Naive thymus-derived CD8-positive, alpha-beta T cell (primary cell): ENCODE results near the gene DKK2. TPM values are rescaled to one million over a fixed set of nuclear protein-coding genes. Genes with fewer than 3 reads are reported as not detected.

Experiments used
- ATAC-seq, 2 donors: fragments of 150-1000 bp; cut with Tn5 transposase in 1 of 2; sonication (Bioruptor Pico), chemical (Tn5 transposase) in 1 of 2; 1 replicate in 1 of 2; 2 replicates in 1 of 2; pipeline ENCODE4 v1.10.0; 2021; ENCODE audit warnings: mild to moderate bottlenecking in 2 of 2, moderate library complexity in 2 of 2
- POLR2A ChIA-PET: fragments of 350-600 bp; sonication (Branson Sonifier 250); formaldehyde crosslinking; loops from one replicate; lab custom pipeline; 2021; ENCODE audit warnings: antibody characterized with exemption; lab: Charles Lee
- DNase-seq, 10 donors: peaks; one replicate each; pipeline versions ENCODE4 v3.0.0 to v3.0.0-alpha.2; 2020 to 2022
- H3K27ac Mint-ChIP-seq, 10 donors: one replicate each; pipeline ENCODE4 v1.8.0; 2020 to 2022; ENCODE audit warnings: mild to moderate bottlenecking in 10 of 10, mixed read lengths in 10 of 10, moderate library complexity in 4 of 10, inconsistent platforms in 1 of 10
- H3K27me3 Mint-ChIP-seq, 5 donors: one replicate each; pipeline ENCODE4 v1.8.0; 2021 to 2022; ENCODE audit warnings: mixed read lengths in 5 of 5
- H3K36me3 Mint-ChIP-seq, 3 donors: one replicate each; pipeline ENCODE4 v1.8.0; 2020 to 2022; ENCODE audit warnings: mixed read lengths in 3 of 3, mild to moderate bottlenecking in 2 of 3, inconsistent platforms in 1 of 3
- H3K4me1 Mint-ChIP-seq, 4 donors: one replicate each; pipeline ENCODE4 v1.8.0; 2021 to 2022; ENCODE audit warnings: mixed read lengths in 4 of 4
- H3K4me3 Mint-ChIP-seq, 10 donors: one replicate each; pipeline ENCODE4 v1.8.0; 2020 to 2022; ENCODE audit warnings: mild to moderate bottlenecking in 10 of 10, mixed read lengths in 10 of 10, moderate library complexity in 6 of 10, inconsistent platforms in 1 of 10
- H3K9me3 Mint-ChIP-seq, 9 donors: one replicate each; pipeline ENCODE4 v1.8.0; 2020 to 2022; ENCODE audit warnings: mixed read lengths in 9 of 9, mild to moderate bottlenecking in 3 of 9, inconsistent platforms in 1 of 9, moderate library complexity in 1 of 9
- polyA plus RNA-seq, 3 donors: library from polyadenylated mRNA; unstranded; fragments of 300-500 nt; fragmentation: Illumina TruSeq; gene quantifications; one replicate each; pipeline ENCODE4 v1.2.3, GENCODE V29; 2021
- total RNA-seq, 8 experiments: library from RNA in 2 of 8; stranded (reverse) in 2 of 8; gene quantifications; one replicate each; pipeline ENCODE4 v1.2.3 and lab custom pipeline; 2021 to 2026

Gene DKK2
- total and polyA plus RNA-seq, 5 experiments from 2014 or later = not detected

DNA sequence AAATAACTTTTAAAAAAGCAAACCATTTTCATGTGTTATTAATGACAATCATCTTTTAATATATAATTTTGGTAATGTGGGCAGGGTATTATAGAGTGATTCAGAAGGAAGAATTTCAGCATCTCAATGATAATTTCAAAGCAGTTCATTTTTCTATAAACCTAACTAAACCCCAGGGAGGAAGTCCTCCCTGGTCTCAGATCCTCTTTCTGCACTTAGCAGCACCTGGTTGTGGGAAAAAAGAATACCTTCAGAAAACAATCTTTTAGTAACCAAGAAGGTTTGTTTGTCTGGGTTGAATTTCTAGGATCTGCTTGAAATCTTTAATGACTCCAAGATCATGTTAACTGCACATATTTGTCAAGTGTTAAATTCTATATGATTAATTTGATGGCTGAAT is 29.9 kb downstream of the DKK2 start:
- H3K27ac Mint-ChIP-seq = no peak overlapping the region
- no peaks in the 10 kb centered on the region for H3K36me3 Mint-ChIP-seq
- POLR2A ChIA-PET = no interaction called here
- ATAC-seq (no peak), DNase-seq (no peak)
- no peaks in the 10 kb centered on the region for H3K27me3 Mint-ChIP-seq
- no peak overlapping the region for H3K4me3 Mint-ChIP-seq
- no peaks in the 10 kb centered on the region for H3K4me1 Mint-ChIP-seq
- peaks cover 0 to 4% (median 0%) of the 10 kb centered on the region in 9 donors for H3K9me3 Mint-ChIP-seq

DNA sequence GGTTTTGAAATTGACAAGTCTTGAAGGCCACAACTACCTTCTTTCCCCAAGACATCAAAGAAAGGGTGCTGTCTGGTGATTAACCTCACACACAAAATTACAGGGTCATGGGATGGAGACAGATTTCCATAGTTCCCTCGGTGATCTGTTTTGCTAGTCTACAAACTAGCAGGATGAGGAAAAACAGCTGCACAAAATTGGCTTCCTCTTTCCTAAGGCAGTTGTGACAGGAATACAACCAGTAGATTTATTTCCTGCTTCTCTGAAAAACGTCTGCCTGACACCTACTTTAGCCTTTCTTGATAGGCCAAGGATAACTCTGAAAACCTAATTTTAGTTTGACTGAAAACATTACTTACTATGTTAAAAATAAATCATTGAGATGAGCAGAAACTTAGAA is 39.6 kb downstream of the DKK2 start:
- POLR2A ChIA-PET = no interaction called here
- Mint-ChIP-seq H3K9me3 (peaks cover 0 to 4% (median 0%) of the 10 kb centered on the region in 9 donors), H3K4me1 (no peaks in the 10 kb centered on the region), H3K27me3 (peaks cover 0 to 7% (median 1%) of the 10 kb centered on the region in 5 donors), H3K27ac (no peak overlapping the region), H3K4me3 (no peak overlapping the region), H3K36me3 (no peaks in the 10 kb centered on the region)
- ATAC-seq = no peak
- DNase-seq = no peak

DNA sequence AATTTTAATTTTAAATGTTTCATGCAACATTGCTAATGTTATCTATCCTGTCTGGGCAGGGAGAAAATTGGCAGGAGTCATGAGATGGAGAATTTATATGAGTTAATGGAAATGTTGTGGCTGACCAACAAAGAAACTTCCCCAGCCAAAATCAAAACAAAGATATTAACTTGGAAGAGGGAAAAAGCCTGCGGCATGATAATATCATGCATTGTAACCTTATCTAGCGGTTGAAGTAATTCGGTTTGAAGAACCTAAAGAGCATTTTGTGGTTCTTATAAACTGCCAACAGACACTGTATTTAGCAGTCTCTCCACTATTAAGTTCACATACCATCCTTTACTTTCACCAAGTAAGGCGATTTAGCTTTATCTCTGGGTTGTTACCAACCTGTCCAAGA is 42.3 kb downstream of the DKK2 start:
- peaks cover 0 to 7% (median 0%) of the 10 kb centered on the region in 5 donors for H3K27me3 Mint-ChIP-seq

DNA sequence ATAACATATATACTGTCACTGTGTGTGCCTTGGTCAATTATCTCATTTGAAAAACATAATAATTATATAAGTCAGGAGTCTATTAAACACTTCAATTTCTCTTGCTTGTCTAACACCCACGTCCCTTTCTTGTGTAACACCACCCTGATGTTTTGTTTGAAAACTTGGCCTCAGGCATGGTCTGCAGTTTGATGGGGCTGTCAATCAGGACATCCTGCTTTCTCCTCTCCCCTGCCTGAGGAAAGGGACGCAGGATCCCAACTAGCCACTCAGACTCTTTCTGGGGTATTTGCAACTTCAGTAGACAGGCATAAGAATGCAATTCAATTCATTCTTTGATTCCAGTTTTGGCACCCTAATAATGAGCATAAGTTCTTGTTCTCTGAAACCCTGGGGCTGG is 48.8 kb downstream of the DKK2 start:
- no peak overlapping the region for H3K27ac Mint-ChIP-seq
- no peaks in the 10 kb centered on the region for H3K36me3 Mint-ChIP-seq
- no peaks in the 10 kb centered on the region for H3K9me3 Mint-ChIP-seq
- H3K4me3 Mint-ChIP-seq = no peak overlapping the region
- no peak for ATAC-seq
- H3K4me1 Mint-ChIP-seq = no peaks in the 10 kb centered on the region
- no peak for DNase-seq
- POLR2A ChIA-PET = no interaction called here
- H3K27me3 Mint-ChIP-seq = peaks cover 0 to 1% (median 0%) of the 10 kb centered on the region in 5 donors

More for the DNA sequence above, 42.3 kb downstream of the DKK2 start:
- Mint-ChIP-seq H3K36me3 (no peaks in the 10 kb centered on the region), H3K4me3 (no peak overlapping the region), H3K27ac (no peak overlapping the region), H3K4me1 (no peaks in the 10 kb centered on the region), H3K9me3 (peaks cover 0 to 2% (median 0%) of the 10 kb centered on the region in 9 donors)
- POLR2A ChIA-PET = no interaction called here
- DNase-seq (no peak), ATAC-seq (no peak)

DNA sequence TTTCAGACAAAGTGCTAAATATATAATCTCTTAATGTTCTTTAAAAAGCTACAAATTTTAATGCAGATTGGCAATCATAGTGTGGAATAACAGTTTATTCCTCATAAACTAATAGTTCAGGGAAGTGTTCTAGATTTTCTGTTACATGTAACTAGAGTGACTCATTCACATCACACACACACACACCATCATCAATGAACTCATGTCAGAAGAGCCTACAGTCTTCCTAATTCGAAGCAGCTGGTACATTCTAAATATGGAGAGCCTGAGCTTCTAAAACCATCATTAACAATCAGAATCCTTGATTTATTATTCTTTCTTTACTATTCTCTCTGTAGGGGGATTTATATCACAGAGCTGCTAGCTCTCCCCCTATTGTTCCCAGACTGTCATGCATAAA is 49.6 kb downstream of the DKK2 start:
- peaks cover 0 to 2% (median 0%) of the 10 kb centered on the region in 5 donors for H3K27me3 Mint-ChIP-seq
- ATAC-seq = no peak
- POLR2A ChIA-PET = no interaction called here

DNA sequence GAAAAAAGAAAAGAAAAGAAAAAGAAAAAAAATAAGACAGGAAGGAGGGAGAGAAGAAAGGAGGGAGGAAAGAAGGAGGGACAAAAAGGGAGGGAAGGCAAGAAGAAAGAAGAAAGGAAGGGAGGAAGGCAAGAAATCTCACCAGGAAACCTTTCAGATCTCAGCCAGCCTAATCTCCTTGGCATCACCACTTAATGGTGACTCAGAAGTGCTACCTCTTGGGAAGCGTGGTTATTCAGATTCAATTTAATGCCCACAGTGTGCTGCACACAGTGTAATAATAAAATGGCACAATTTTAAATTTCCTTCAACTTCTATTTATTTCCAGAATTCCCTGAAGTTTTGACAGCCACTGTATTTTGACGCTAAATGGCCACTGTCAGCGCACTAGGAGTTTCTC is 50.3 kb downstream of the DKK2 start:
- DNase-seq (no peak), ATAC-seq (no peak)
- Mint-ChIP-seq H3K27ac (no peak overlapping the region), H3K36me3 (no peaks in the 10 kb centered on the region), H3K4me3 (no peak overlapping the region), H3K27me3 (peaks cover 0 to 2% (median 0%) of the 10 kb centered on the region in 5 donors), H3K9me3 (peaks cover 0 to 3% (median 0%) of the 10 kb centered on the region in 9 donors), H3K4me1 (no peaks in the 10 kb centered on the region)
- POLR2A ChIA-PET = no interaction called here

More for the DNA sequence above, 49.6 kb downstream of the DKK2 start:
- Mint-ChIP-seq H3K27ac (no peak overlapping the region), H3K36me3 (no peaks in the 10 kb centered on the region), H3K4me1 (no peaks in the 10 kb centered on the region), H3K9me3 (peaks cover 0 to under 1% (median 0%) of the 10 kb centered on the region in 9 donors), H3K4me3 (no peak overlapping the region)
- no peak for DNase-seq

DNA sequence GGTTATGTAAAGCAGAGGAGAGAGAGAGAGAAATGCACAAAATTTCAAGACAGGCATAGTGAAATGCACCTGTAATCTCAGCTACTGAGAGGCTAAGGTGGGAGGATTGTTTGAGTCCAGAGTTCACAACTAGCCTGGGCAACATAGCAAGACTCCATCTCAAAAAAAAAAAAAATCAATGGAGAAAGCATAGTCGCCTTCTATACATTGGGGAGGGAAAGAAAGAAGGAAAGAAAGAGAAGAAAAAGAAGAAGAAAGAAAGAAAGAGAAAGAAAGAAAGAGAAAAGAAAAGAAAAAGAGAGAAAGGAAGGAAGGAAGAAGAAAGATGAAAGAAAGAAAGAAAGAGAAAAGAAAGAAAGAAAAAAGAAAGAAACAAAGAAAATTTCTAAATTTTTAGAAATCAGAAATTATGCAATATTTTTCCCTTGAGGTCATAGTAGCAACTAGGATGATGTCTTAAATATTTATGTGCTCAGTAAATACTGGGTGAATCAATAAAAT is 53.4 kb downstream of the DKK2 start:
- Mint-ChIP-seq H3K27ac (no peak overlapping the region), H3K4me1 (no peaks in the 10 kb centered on the region), H3K36me3 (no peaks in the 10 kb centered on the region), H3K4me3 (no peak overlapping the region), H3K27me3 (peaks cover 0 to 5% (median 0%) of the 10 kb centered on the region in 5 donors), H3K9me3 (peaks cover 0 to 3% (median 0%) of the 10 kb centered on the region in 9 donors)
- ATAC-seq (no peak), DNase-seq (no peak)
- POLR2A ChIA-PET = no interaction called here

DNA sequence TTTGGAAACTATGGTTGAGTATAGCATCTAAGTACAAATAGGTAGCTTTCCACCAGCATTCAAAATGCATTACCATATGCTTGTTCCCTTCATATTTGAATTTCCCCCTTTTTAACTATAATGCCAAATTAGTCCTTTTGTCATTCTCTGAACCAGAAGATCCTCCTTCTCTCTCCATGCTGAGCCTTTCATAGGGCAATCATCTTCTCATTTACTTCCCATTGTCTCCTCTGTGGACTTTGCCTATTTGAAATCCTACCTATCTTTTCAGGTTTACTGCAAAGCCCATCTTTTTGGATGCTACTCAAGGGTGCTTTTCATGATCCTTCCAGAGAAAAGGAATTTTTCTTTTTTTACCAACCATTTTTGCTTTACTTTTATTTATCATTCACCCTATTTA is 54.7 kb downstream of the DKK2 start:
- H3K36me3 Mint-ChIP-seq = no peaks in the 10 kb centered on the region
- ATAC-seq = no peak

DNA sequence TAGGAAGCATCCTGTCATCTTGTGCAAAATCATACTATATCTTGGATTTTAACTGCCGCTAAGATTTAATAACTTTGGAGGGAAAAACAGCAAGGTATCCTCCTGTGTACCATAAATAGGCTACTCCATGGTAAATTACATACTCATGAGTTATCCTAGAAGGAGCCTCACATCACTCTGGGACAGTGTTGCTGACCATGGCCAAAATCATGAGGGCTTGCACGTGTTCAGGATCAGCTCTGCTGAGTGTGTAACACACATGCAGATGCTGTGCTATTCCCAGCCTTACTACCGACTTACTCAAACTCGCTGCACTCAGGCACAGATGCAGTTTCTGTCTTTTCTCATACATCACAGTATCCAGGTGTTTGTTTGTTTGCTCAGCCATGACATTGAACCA is 56.6 kb downstream of the DKK2 start:
- Mint-ChIP-seq H3K4me3 (no peak overlapping the region), H3K27ac (no peak overlapping the region), H3K36me3 (no peaks in the 10 kb centered on the region), H3K9me3 (peaks cover 0 to 15% (median 7%) of the 10 kb centered on the region in 9 donors), H3K4me1 (no peaks in the 10 kb centered on the region), H3K27me3 (peaks cover 0 to 5% (median 2%) of the 10 kb centered on the region in 5 donors)
- ATAC-seq (no peak), DNase-seq (no peak)
- POLR2A ChIA-PET = no interaction called here

More for the DNA sequence above, 54.7 kb downstream of the DKK2 start:
- Mint-ChIP-seq H3K4me1 (no peaks in the 10 kb centered on the region), H3K4me3 (no peak overlapping the region), H3K9me3 (peaks cover 0 to 6% (median 0%) of the 10 kb centered on the region in 9 donors), H3K27ac (no peak overlapping the region), H3K27me3 (peaks cover 0 to 5% (median 2%) of the 10 kb centered on the region in 5 donors)
- no peak for DNase-seq
- POLR2A ChIA-PET = no interaction called here

DNA sequence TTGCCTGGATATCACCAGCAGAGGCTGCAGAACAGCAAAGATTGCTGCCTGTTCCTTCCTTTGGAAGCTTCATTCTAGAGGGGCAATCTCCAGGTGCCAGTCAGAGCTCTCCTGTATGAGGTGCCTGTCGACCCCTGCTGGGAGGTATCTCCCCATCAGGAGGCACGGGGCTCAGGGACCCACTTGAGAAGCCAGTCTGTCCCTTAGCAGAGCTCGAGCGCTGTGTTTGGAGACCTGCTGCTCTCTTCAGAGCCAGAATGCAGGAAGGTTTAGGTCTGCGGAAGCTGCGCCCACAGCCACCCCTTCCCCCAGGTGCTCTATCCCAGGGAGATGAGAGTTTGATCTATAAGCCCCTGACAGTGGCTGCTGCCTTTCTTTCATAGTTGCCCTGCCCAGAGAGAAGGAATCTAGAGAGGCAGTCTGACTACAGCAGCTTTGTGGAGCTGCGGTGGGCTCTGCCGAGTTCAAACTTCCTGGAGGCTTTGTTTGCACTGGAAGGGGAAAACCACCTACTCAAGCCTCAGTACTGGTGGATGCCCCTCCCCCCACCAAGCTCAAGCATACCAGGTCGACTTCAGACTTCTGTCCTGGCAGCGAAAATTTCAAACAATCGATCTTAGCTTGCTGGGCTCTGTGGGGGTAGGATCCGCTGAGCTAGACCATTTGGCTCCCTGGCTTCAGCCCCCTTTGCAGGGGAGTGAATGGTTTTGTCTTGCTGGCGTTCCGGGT is 57.9 kb downstream of the DKK2 start:
- no peaks in the 10 kb centered on the region for H3K36me3 Mint-ChIP-seq

DNA sequence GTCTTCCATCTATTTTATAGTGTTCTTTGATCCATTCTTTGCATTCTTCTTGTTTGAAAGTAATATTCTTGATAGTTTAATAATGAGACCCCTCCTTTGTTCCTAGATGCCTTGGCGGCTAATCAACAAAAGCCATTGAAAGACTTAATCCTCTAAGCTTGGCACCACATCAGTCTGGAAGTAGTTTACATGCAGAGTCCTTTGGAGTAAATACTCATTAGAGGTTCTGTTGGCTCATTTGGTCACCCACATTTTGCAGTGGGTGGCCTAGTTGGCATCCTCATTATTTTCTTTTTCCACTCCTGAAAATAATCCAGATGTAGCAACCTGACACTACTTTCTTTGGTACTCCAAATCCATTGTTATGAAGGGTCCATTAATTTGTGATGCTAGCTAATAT is 64.5 kb downstream of the DKK2 start:
- ATAC-seq = no peak
- DNase-seq = no peak
- H3K36me3 Mint-ChIP-seq = no peaks in the 10 kb centered on the region
- POLR2A ChIA-PET = no interaction called here
- H3K27me3 Mint-ChIP-seq = no peaks in the 10 kb centered on the region
- H3K4me1 Mint-ChIP-seq = no peaks in the 10 kb centered on the region
- H3K27ac Mint-ChIP-seq = no peak overlapping the region
- H3K4me3 Mint-ChIP-seq = no peak overlapping the region
- peaks cover 0 to 20% (median 11%) of the 10 kb centered on the region in 9 donors for H3K9me3 Mint-ChIP-seq

More for the DNA sequence above, 57.9 kb downstream of the DKK2 start:
- Mint-ChIP-seq H3K4me1 (no peaks in the 10 kb centered on the region), H3K9me3 (peaks cover 0 to 20% (median 9%) of the 10 kb centered on the region in 9 donors), H3K4me3 (no peak overlapping the region), H3K27ac (no peak overlapping the region), H3K27me3 (peaks cover 0 to 5% (median 2%) of the 10 kb centered on the region in 5 donors)
- no peak for DNase-seq
- POLR2A ChIA-PET = no interaction called here
- ATAC-seq = no peak

DNA sequence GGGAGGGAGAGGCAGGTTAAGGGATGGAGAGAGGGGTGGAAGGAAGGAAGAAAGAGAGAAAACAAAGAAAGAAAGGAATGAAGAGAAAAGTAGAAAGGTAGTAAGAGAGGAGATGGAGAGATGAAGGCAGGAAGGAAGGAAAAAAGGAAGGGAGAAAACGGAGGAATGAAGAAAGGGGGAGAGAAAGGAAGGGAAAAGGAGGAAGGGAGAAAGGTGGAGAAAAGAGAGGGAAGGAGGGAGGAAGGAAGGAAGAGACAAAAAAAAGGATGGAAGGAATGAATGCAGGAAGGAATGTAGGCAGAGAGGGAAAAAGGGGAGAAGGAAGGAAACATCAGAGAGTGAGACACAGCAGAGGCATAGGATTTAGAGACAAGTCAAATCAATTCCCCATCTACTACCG is 68.2 kb downstream of the DKK2 start:
- Mint-ChIP-seq H3K36me3 (no peaks in the 10 kb centered on the region), H3K27me3 (no peaks in the 10 kb centered on the region), H3K27ac (no peak overlapping the region), H3K4me3 (no peak overlapping the region), H3K9me3 (peaks cover 0 to 7% (median 0%) of the 10 kb centered on the region in 9 donors), H3K4me1 (no peaks in the 10 kb centered on the region)
- no peak for DNase-seq
- POLR2A ChIA-PET = no interaction called here
- no peak for ATAC-seq

DNA sequence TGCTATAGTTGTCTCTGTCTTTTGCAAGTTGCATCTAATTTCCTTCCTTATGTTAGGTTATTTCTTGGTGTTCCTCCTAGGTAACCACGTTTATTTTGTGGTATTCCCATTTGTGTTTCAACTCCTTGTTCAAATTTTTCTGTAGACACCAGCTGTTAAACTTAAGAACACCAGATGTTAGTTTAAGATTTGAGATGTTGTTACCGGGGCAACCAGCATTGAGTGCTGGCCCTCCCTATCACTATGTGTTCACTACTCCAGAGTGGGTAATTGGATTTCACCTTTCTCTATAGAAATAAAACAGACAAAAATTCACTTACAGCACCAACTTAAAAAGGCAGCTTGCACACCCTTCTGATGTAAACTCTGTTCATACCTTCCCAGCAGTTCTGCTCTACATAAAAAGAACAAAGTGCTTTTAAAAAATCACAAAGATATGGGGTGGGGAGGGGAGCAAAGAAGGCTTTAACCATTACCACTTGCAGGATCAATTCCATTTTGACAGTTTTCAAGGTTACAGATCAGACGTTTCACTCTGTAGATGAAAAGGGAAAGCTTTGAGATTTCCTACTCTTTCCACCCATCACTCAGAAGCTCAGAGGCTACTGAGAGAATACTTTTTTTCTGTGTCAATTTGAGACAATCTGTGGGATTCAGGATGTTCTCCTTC is 82.9 kb downstream of the DKK2 start:
- Mint-ChIP-seq H3K36me3 (no peaks in the 10 kb centered on the region), H3K27me3 (peaks cover 0 to 4% (median 0%) of the 10 kb centered on the region in 5 donors), H3K4me3 (no peak overlapping the region), H3K9me3 (peaks cover 0 to 14% (median 2%) of the 10 kb centered on the region in 9 donors), H3K27ac (no peak overlapping the region), H3K4me1 (no peaks in the 10 kb centered on the region)
- ATAC-seq (no peak), DNase-seq (no peak)
- POLR2A ChIA-PET = no interaction called here
